OCI-LY1 (cell line): ENCODE measurements around the gene MT1E.

ENCODE experiments used
- H2AFZ ChIP-seq: fragments of 200-600 bp; sonication (generic), shearing (Covaris generic); 2 replicates; pipeline ENCODE4 v1.6.0; 2014; ENCODE audit warnings: antibody characterized with exemption, mild to moderate bottlenecking, low read length
- H3F3A ChIP-seq: fragments of 200-600 bp; sonication (generic), shearing (Covaris generic); 2 replicates; pipeline ENCODE4 v1.6.0; 2014; ENCODE audit warnings: mild to moderate bottlenecking, antibody characterized with exemption, low read length, moderate library complexity; ENCODE audit not compliant: insufficient read depth
- H3K27ac ChIP-seq: fragments of 200-600 bp; sonication (generic); 2 replicates; pipeline ENCODE4 v1.5.1; 2014; ENCODE audit warnings: low read length, mixed run types, mild to moderate bottlenecking, low read depth; ENCODE audit not compliant: poor library complexity, severe bottlenecking
- H3K27me3 ChIP-seq: fragments of 200-600 bp; sonication (generic); 2 replicates; pipeline ENCODE4 v1.6.0; 2014; ENCODE audit warnings: antibody characterized with exemption, mild to moderate bottlenecking, low read length, moderate library complexity; ENCODE audit not compliant: insufficient read depth
- H3K36me3 ChIP-seq: fragments of 200-600 bp; sonication (generic); 2 replicates; pipeline ENCODE4 v1.6.1; 2014; ENCODE audit warnings: mild to moderate bottlenecking, antibody characterized with exemption, low read length, moderate library complexity, mixed read lengths; ENCODE audit not compliant: insufficient read depth
- H3K4me1 ChIP-seq: fragments of 200-600 bp; sonication (generic); 2 replicates; pipeline ENCODE4 v1.5.1; 2014; ENCODE audit warnings: mild to moderate bottlenecking, low read length, moderate library complexity; ENCODE audit not compliant: insufficient read depth, severe bottlenecking
- H3K4me2 ChIP-seq: fragments of 200-600 bp; sonication (generic), shearing (Covaris generic); 2 replicates; pipeline ENCODE4 v1.6.1; 2014; ENCODE audit warnings: low read length
- H3K4me3 ChIP-seq: fragments of 200-600 bp; sonication (generic); 2 replicates; pipeline ENCODE4 v1.5.1; 2014; ENCODE audit warnings: low read length, low read depth, mild to moderate bottlenecking, mixed read lengths; ENCODE audit not compliant: poor library complexity, severe bottlenecking
- H3K79me2 ChIP-seq: fragments of 200-600 bp; shearing (Covaris generic); 2 replicates; pipeline ENCODE4 v1.6.1; 2016; ENCODE audit warnings: mixed run types, low read length, mixed read lengths; ENCODE audit not compliant: insufficient read depth
- H3K9ac ChIP-seq: fragments of 200-600 bp; sonication (generic), shearing (Covaris generic); 2 replicates; pipeline ENCODE4 v1.6.1; 2014; ENCODE audit warnings: mild to moderate bottlenecking, low read length, mixed read lengths
- H3K9me2 ChIP-seq: fragments of 200-600 bp; sonication (generic), shearing (Covaris generic); 2 replicates; pipeline ENCODE4 v1.6.1; 2014; ENCODE audit warnings: low read depth, mild to moderate bottlenecking, low read length, mixed read lengths
- H3K9me3 ChIP-seq: fragments of 200-600 bp; shearing (Covaris generic); 2 replicates; pipeline ENCODE4 v1.6.1; 2014; ENCODE audit warnings: low read length, mixed read lengths
- H4K20me1 ChIP-seq: fragments of 200-600 bp; sonication (generic), shearing (Covaris generic); 2 replicates; pipeline ENCODE4 v1.6.0; 2016; ENCODE audit warnings: mild to moderate bottlenecking, low read length; ENCODE audit not compliant: insufficient read depth
- CTCF ChIP-seq: fragments of 200-600 bp; sonication (generic), shearing (Covaris generic); IDR thresholded peaks from 2 replicates; pipeline ENCODE4 v1.5.1; 2017; ENCODE audit warnings: mild to moderate bottlenecking, antibody characterized with exemption, low read length, moderate library complexity, mixed read lengths
- EZH2 ChIP-seq: fragments of 200-600 bp; sonication (generic), shearing (Covaris generic); IDR thresholded peaks from 2 replicates; pipeline ENCODE4 v1.8.0; 2017; ENCODE audit warnings: borderline replicate concordance, mixed run types, mild to moderate bottlenecking, antibody characterized with exemption, low read length, moderate library complexity, mixed read lengths

Gene MT1E

GRCh38 chr16:56649271-56649670 is 23.7 kb downstream of the MT1E start:
- no peak overlapping the region for H3K4me3 ChIP-seq
- H3K4me2 ChIP-seq, result no peak overlapping the region
- peaks cover 10% of the 10 kb centered on the region for H3K4me1 ChIP-seq
- no peaks in the 10 kb centered on the region for H3K79me2 ChIP-seq
- peaks cover 7% of the 10 kb centered on the region; the same call in 1 of the 2 replicates for H3K27me3 ChIP-seq
- no peaks in the 10 kb centered on the region for H3K9me3 ChIP-seq
- no peak overlapping the region for H2AFZ ChIP-seq
- TF ChIP-seq EZH2 (no peak), CTCF (no peak)
- no peak overlapping the region for H3K9ac ChIP-seq
- H4K20me1 ChIP-seq, result no peaks in the 10 kb centered on the region
- no peaks in the 10 kb centered on the region for H3F3A ChIP-seq
- H3K9me2 ChIP-seq, result no peaks in the 10 kb centered on the region
- no peaks in the 10 kb centered on the region for H3K36me3 ChIP-seq
- no peak overlapping the region for H3K27ac ChIP-seq

GRCh38 chr16:56649820-56650219 is 24.2 kb downstream of the MT1E start:
- Histone ChIP-seq H3K27me3 (peaks cover 7% of the 10 kb centered on the region; the same call in 1 of the 2 replicates), H3K4me1 (peaks cover 10% of the 10 kb centered on the region), H3K4me2 (no peak overlapping the region), H3F3A (no peaks in the 10 kb centered on the region), H3K9me3 (no peaks in the 10 kb centered on the region), H3K79me2 (no peaks in the 10 kb centered on the region), H4K20me1 (no peaks in the 10 kb centered on the region), H3K27ac (no peak overlapping the region), H3K36me3 (no peaks in the 10 kb centered on the region), H3K4me3 (no peak overlapping the region), H3K9ac (no peak overlapping the region), H3K9me2 (no peaks in the 10 kb centered on the region), H2AFZ (no peak overlapping the region)
- no peak for TF ChIP-seq EZH2
- TF ChIP-seq CTCF, result no peak

GRCh38 chr16:56651586-56651985 is 26.0 kb downstream of the MT1E start, which contains the start of gene MT1B:
Gene MT1B (plus strand): TSS chr16:56651886. CDS start chr16:56651954, 68 bp downstream.
- peaks cover 7% of the 10 kb centered on the region; the same call in 1 of the 2 replicates for H3K27me3 ChIP-seq
- TF ChIP-seq EZH2 (no peak), CTCF (no peak)
- no peaks in the 10 kb centered on the region for H3K9me2 ChIP-seq
- no peaks in the 10 kb centered on the region for H3F3A ChIP-seq
- no peak within 1 kb of the TSS for H3K27ac ChIP-seq
- H2AFZ ChIP-seq, result no peak within 1 kb of the TSS
- no peaks in the 10 kb centered on the region for H3K36me3 ChIP-seq
- no peak within 1 kb of the TSS for H3K4me3 ChIP-seq
- H3K9me3 ChIP-seq, result no peaks in the 10 kb centered on the region
- H3K79me2 ChIP-seq, result no peaks in the 10 kb centered on the region
- H3K9ac ChIP-seq, result no peak within 1 kb of the TSS; the same call in 1 of the 2 replicates
- H4K20me1 ChIP-seq, result no peaks in the 10 kb centered on the region
- H3K4me2 ChIP-seq, result no peak within 1 kb of the TSS
- peaks cover 10% of the 10 kb centered on the region for H3K4me1 ChIP-seq
